D341Med (cell line): ENCODE data around the gene PITX1.

Source experiments
- DNase-seq: peaks from one replicate; pipeline ENCODE4 v3.0.0; 2012; ENCODE audit warnings: low spot score

The PITX1 gene

GRCh38 chr5:135041145-135041587 lies 7.1 kb upstream of the PITX1 start:
- no peak for DNase-seq

GRCh38 chr5:135040333-135041144 lies 6.5 kb upstream of the PITX1 start:
- DNase-seq, result no peak

GRCh38 chr5:135040034-135040332 lies 6.0 kb upstream of the PITX1 start:
- DNase-seq, result no peak

GRCh38 chr5:135039271-135040033 lies 5.4 kb upstream of the PITX1 start:
- DNase-seq, result no peak

GRCh38 chr5:135038813-135039270 lies 4.8 kb upstream of the PITX1 start:
- DNase-seq, result no peak

GRCh38 chr5:135038205-135038812 lies 4.3 kb upstream of the PITX1 start:
- no peak for DNase-seq

GRCh38 chr5:135037519-135038204 lies 3.6 kb upstream of the PITX1 start:
- no peak for DNase-seq

GRCh38 chr5:135036405-135036804 lies 2.4 kb upstream of the PITX1 start:
- no peak for DNase-seq

GRCh38 chr5:135035678-135036030 lies 1.6 kb upstream of the PITX1 start:
- DNase-seq, result no peak

GRCh38 chr5:135034963-135035677 lies 1.1 kb upstream of the PITX1 start:
- peak; percentile 51 for DNase-seq

GRCh38 chr5:135034236-135034962 lies 371 bp upstream of the PITX1 start:
- DNase-seq, result peak; percentile 93

GRCh38 chr5:135032999-135033861 lies 798 bp downstream of the PITX1 start:
- DNase-seq, result peak; percentile 57

- no peak for DNase-seq
Observed at GRCh38 chr5:135032695-135032998, 1.4 kb downstream of the PITX1 start.

- DNase-seq, result no peak
Observed at GRCh38 chr5:135031813-135032694, 2.0 kb downstream of the PITX1 start.

- no peak for DNase-seq
Observed at GRCh38 chr5:135030956-135031812, 2.8 kb downstream of the PITX1 start.

GRCh38 chr5:135030123-135030955 lies 3.7 kb downstream of the PITX1 start:
- DNase-seq, result peak; percentile 68

GRCh38 chr5:135029477-135030122 lies 4.4 kb downstream of the PITX1 start:
- DNase-seq, result no peak
